ENCODE measurements around the gene TBL1Y. TPM values are rescaled to one million over a fixed set of nuclear protein-coding genes. Genes with fewer than 3 reads are reported as not detected.

Gene TBL1Y
- total and polyA plus RNA-seq, 2 of the 4 experiments (the other 2 are of a cell fraction): not detected

- dilution Hi-C loops (cut with HindIII; ENCODE audit: low sequenced_read_pairs, unreplicated experiment): no loop called here
- H2BK20ac ChIP-seq (ENCODE audit: low read depth, low read length): no peak overlapping the region
- ChIA-PET CTCF (no interaction called here), POLR2A (ENCODE audit: unreplicated experiment) (no interaction called here)
- H3K4me1 ChIP-seq (ENCODE audit: control insufficient read depth, insufficient read depth, low read length): no peaks in the 10 kb centered on the region
- H3K23ac ChIP-seq (ENCODE audit: low read depth, low read length): no peak overlapping the region
- no peaks in the 10 kb centered on the region for H3K9me1 ChIP-seq (ENCODE audit: insufficient read depth, low read length)
- no peak overlapping the region for H4K91ac ChIP-seq (ENCODE audit: insufficient read depth, low read depth, low read length)
- no peak overlapping the region for H4K8ac ChIP-seq (ENCODE audit: low read depth in 2 of 2, low read length in 2 of 2)
- intact Hi-C loops (cut with micrococcal nuclease): no loop called here
- H2BK120ac ChIP-seq (ENCODE audit: low read depth, low read length): no peak overlapping the region
- H3K79me1 ChIP-seq (ENCODE audit: low read depth in 1 of 2, low read length in 2 of 2): no peaks in the 10 kb centered on the region
- no peak overlapping the region for H3K18ac ChIP-seq (ENCODE audit: low read depth, low read length)
- ATAC-seq (ENCODE audit: low read depth): no peak
- H3K4me3 ChIP-seq (ENCODE audit: insufficient read depth, low read depth, low read length): no peak overlapping the region
- DNase-seq: no peak
- H3K36me3 ChIP-seq (ENCODE audit: control insufficient read depth, insufficient read depth, low read length): no peaks in the 10 kb centered on the region
- no peaks in the 10 kb centered on the region for H4K20me1 ChIP-seq (ENCODE audit: insufficient read depth, low read length)
- no peak overlapping the region for H2BK5ac ChIP-seq (ENCODE audit: low read depth, low read length, poor library complexity, severe bottlenecking)
- WGBS, 2 experiments (ENCODE audit: extremely low coverage in 2 of 2, insufficient read length in 1 of 2): no CpG with 5 or more reads among the region's 6 CpGs
- H2AK5ac ChIP-seq (ENCODE audit: low read depth, low read length): no peak overlapping the region
- no peak overlapping the region for H3K9ac ChIP-seq (ENCODE audit: low read depth, low read length)
- no peaks in the 10 kb centered on the region for H3K9me3 ChIP-seq (ENCODE audit: control insufficient read depth, insufficient read depth, low read length)
- no peak overlapping the region for H3K4ac ChIP-seq (ENCODE audit: low read depth, low read length)
- no peak overlapping the region for H2AFZ ChIP-seq (replicated peaks; ENCODE audit: low read length, poor library complexity)
- H3K14ac ChIP-seq (replicated peaks; ENCODE audit: low read depth, low read length): no peak overlapping the region
- no peak overlapping the region for H3K4me2 ChIP-seq (ENCODE audit: low read depth, low read length)
- TF ChIP-seq NFE2L2 (IDR thresholded peaks at IDR 0.05; ENCODE audit: low read depth, low read length) (no peak), FOS (IDR thresholded peaks at IDR 0.05; ENCODE audit: low read depth, low read length) (no peak), BHLHE40 (IDR thresholded peaks at IDR 0.05; ENCODE audit: low read depth, low read length) (no peak), POLR2A (IDR thresholded peaks at IDR 0.05; ENCODE audit: low read depth, low read length) (no peak), CEBPB (IDR thresholded peaks at IDR 0.05; ENCODE audit: low read depth, low read length) (no peak), SMC3 (IDR thresholded peaks at IDR 0.05; ENCODE audit: low read depth, low read length) (no peak), CHD1 (IDR thresholded peaks at IDR 0.05; ENCODE audit: low read depth, low read length) (no peak), RFX5 (IDR thresholded peaks at IDR 0.05; ENCODE audit: low read depth, low read length) (no peak), MXI1 (IDR thresholded peaks at IDR 0.05; ENCODE audit: borderline replicate concordance, low read depth, low read length) (no peak), MAFK (IDR thresholded peaks at IDR 0.05; ENCODE audit: low read depth, low read length) (no peak), ELK1 (IDR thresholded peaks at IDR 0.05; ENCODE audit: borderline replicate concordance, low read depth, low read length) (no peak), CTCF (conservative IDR thresholded peaks at IDR 0.05; ENCODE audit: low read depth, low read length) (no peak), MAZ (IDR thresholded peaks at IDR 0.05; ENCODE audit: borderline replicate concordance, low read depth, low read length) (no peak), RCOR1 (IDR thresholded peaks at IDR 0.05; ENCODE audit: insufficient replicate concordance, low read length) (no peak), RAD21 (IDR thresholded peaks at IDR 0.05; ENCODE audit: low read length) (no peak), USF2 (IDR thresholded peaks at IDR 0.05; ENCODE audit: low read depth, low read length) (no peak)
- H2AK9ac ChIP-seq (replicated peaks; ENCODE audit: low read depth, low read length, poor library complexity): no peak overlapping the region
- in situ Hi-C loops (cut with MboI; ENCODE audit: low sequenced_read_pairs): no loop called here
- H4K5ac ChIP-seq (ENCODE audit: low read depth, low read length): no peak overlapping the region
- H2BK15ac ChIP-seq (ENCODE audit: low read depth, low read length): no peak overlapping the region
- no peaks in the 10 kb centered on the region for H3K27me3 ChIP-seq (ENCODE audit: control insufficient read depth, insufficient read depth, low read length)
- no TSS peak for BruUV-seq (replicated peaks)
- no peak overlapping the region for H3K56ac ChIP-seq (ENCODE audit: extremely low read depth, insufficient read depth, low read length)
- H3K27ac ChIP-seq (ENCODE audit: insufficient read depth, low read length): no peak overlapping the region
Observed at GRCh38 chrY:7008578-7009355, 98.3 kb downstream of the TBL1Y start.

Measured in IMR-90 (cell line).